HG02938 (cell line): Measurements from ENCODE around the gene ABCB8.
"Not testable (repeated sequence)": the region's sequence is repeated elsewhere in the genome, so short reads cannot be mapped to it uniquely, and the experiment has no call there.

Source experiments
- ATAC-seq: cut with Tn5 transposase; IDR thresholded peaks from one replicate; pipeline ENCODE4 v1.9.1; 2021; ENCODE audit warnings: mild to moderate bottlenecking, moderate library complexity; ENCODE audit not compliant: unreplicated experiment

ABCB8 gene

GRCh38 chr7:150997817-150998216 is 30.4 kb upstream of the ABCB8 start:
- ATAC-seq: no peak

- ATAC-seq: no peak
Measured at GRCh38 chr7:150998341-150998740, 29.9 kb upstream of the ABCB8 start.

- ATAC-seq: no peak
Measured at GRCh38 chr7:150999001-150999400, 29.2 kb upstream of the ABCB8 start.

- no peak for ATAC-seq
Measured at GRCh38 chr7:150999497-151000230, 28.6 kb upstream of the ABCB8 start.

GRCh38 chr7:151000897-151001495 is 27.3 kb upstream of the ABCB8 start:
- no peak for ATAC-seq

GRCh38 chr7:151001546-151001945 is 26.7 kb upstream of the ABCB8 start:
- ATAC-seq: no peak

GRCh38 chr7:151003572-151003971 is 24.7 kb upstream of the ABCB8 start:
- ATAC-seq: no peak

- no peak for ATAC-seq
Measured at GRCh38 chr7:151005566-151005965, 22.7 kb upstream of the ABCB8 start.

- ATAC-seq: no peak
Measured at GRCh38 chr7:151006590-151007300, 21.5 kb upstream of the ABCB8 start.

GRCh38 chr7:151007469-151007898 is 20.8 kb upstream of the ABCB8 start:
- no peak for ATAC-seq

- ATAC-seq: no peak
Measured at GRCh38 chr7:151008143-151008510, 20.1 kb upstream of the ABCB8 start.

GRCh38 chr7:151008511-151009323 is 19.5 kb upstream of the ABCB8 start:
- ATAC-seq: no peak

- no peak for ATAC-seq
Measured at GRCh38 chr7:151009327-151010036, 18.8 kb upstream of the ABCB8 start.

GRCh38 chr7:151010037-151010306 is 18.3 kb upstream of the ABCB8 start:
- ATAC-seq: no peak

GRCh38 chr7:151010307-151011096 is 17.7 kb upstream of the ABCB8 start:
- ATAC-seq: no peak

GRCh38 chr7:151011097-151011409 is 17.2 kb upstream of the ABCB8 start:
- no peak for ATAC-seq

- ATAC-seq: not testable (repeated sequence)
Measured at GRCh38 chr7:151011616-151012015, 16.6 kb upstream of the ABCB8 start.

- no peak for ATAC-seq
Measured at GRCh38 chr7:151012031-151012692, 16.1 kb upstream of the ABCB8 start.

- ATAC-seq: no peak
Measured at GRCh38 chr7:151012911-151013347, 15.3 kb upstream of the ABCB8 start.

- no peak for ATAC-seq
Measured at GRCh38 chr7:151013356-151013732, 14.9 kb upstream of the ABCB8 start.
